ENCODE measurements around the gene MYCBP2. TPM values are rescaled to one million over a fixed set of nuclear protein-coding genes. Genes with fewer than 3 reads are reported as not detected.

Gene MYCBP2
- total RNA-seq, 1 donor, result 186 TPM

GRCh38 chr13:77093735-77094134 lies 233.2 kb downstream of the MYCBP2 start:
- no peaks in the 10 kb centered on the region for H3K4me1 ChIP-seq (ENCODE audit: insufficient read depth, low read length)
- H3K4me3 ChIP-seq (ENCODE audit: low read length), result no peak overlapping the region
- H3K9me3 ChIP-seq (ENCODE audit: low read depth, low read length), result no peaks in the 10 kb centered on the region
- H3K27me3 ChIP-seq (ENCODE audit: insufficient read depth, low read length), result no peaks in the 10 kb centered on the region

GRCh38 chr13:77084755-77085154 lies 242.1 kb downstream of the MYCBP2 start:
- Histone ChIP-seq H3K27me3 (ENCODE audit: insufficient read depth, low read length) (no peaks in the 10 kb centered on the region), H3K4me1 (ENCODE audit: insufficient read depth, low read length) (no peaks in the 10 kb centered on the region), H3K4me3 (ENCODE audit: low read length) (no peak overlapping the region), H3K9me3 (ENCODE audit: low read depth, low read length) (no peaks in the 10 kb centered on the region)

- no peaks in the 10 kb centered on the region for H3K27me3 ChIP-seq (ENCODE audit: insufficient read depth, low read length)
- H3K4me1 ChIP-seq (ENCODE audit: insufficient read depth, low read length), result no peaks in the 10 kb centered on the region
- no peak overlapping the region for H3K4me3 ChIP-seq (ENCODE audit: low read length)
- no peaks in the 10 kb centered on the region for H3K9me3 ChIP-seq (ENCODE audit: low read depth, low read length)
These were observed 246.9 kb downstream of the MYCBP2 start for GRCh38 chr13:77079902-77080413.

- H3K4me1 ChIP-seq (ENCODE audit: insufficient read depth, low read length), result peaks cover 18% of the 10 kb centered on the region
- no peaks in the 10 kb centered on the region for H3K27me3 ChIP-seq (ENCODE audit: insufficient read depth, low read length)
- H3K4me3 ChIP-seq (ENCODE audit: low read length), result no peak overlapping the region
- no peaks in the 10 kb centered on the region for H3K9me3 ChIP-seq (ENCODE audit: low read depth, low read length)
These were observed 259.4 kb downstream of the MYCBP2 start for GRCh38 chr13:77067519-77067918.

GRCh38 chr13:77065461-77066147 lies 261.3 kb downstream of the MYCBP2 start:
- Histone ChIP-seq H3K27me3 (ENCODE audit: insufficient read depth, low read length) (no peaks in the 10 kb centered on the region), H3K4me3 (ENCODE audit: low read length) (no peak overlapping the region), H3K4me1 (ENCODE audit: insufficient read depth, low read length) (peaks cover 18% of the 10 kb centered on the region), H3K9me3 (ENCODE audit: low read depth, low read length) (no peaks in the 10 kb centered on the region)

DNA sequence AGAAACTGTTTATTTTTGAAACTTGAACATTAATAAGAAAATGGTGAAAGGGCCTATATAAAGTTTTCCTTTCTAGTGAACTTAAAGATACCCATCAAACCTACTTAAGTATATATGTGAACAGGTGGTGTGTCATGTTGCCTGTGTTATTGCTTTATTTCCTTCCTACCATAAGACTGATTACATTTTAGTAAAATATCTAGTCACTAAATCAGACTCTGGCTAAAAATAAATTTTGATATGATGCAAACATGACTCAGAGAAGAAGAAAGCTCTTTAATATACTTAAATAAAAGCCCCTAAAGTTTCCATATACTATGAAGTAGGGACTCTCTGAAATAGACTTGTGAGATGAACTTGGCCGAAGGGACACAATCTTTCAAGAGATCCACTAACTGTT lies 264.8 kb downstream of the MYCBP2 start:
- no peaks in the 10 kb centered on the region for H3K9me3 ChIP-seq (ENCODE audit: low read depth, low read length)
- H3K4me3 ChIP-seq (ENCODE audit: low read length), result no peak overlapping the region
- H3K27me3 ChIP-seq (ENCODE audit: insufficient read depth, low read length), result no peaks in the 10 kb centered on the region
- peaks cover 18% of the 10 kb centered on the region for H3K4me1 ChIP-seq (ENCODE audit: insufficient read depth, low read length)

DNA sequence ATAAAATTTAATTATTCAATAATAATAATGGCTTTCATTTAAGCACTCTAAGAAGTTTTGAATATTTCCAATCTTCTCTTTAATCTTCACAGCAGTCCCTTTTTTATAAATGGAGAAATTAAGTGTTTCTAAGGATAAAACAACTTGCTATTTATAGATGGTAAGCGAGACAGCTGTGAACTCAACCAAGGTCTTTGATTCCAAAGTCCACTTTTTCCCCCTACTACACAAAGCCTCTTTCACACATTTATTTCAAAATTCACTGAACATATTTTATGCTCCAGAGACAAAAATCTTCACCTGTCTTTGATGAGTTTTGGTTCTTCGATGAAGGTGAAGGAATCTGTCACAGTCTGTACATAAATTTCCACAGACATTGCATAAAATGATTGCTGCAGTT lies 265.5 kb downstream of the MYCBP2 start:
- Histone ChIP-seq H3K27me3 (ENCODE audit: insufficient read depth, low read length) (no peaks in the 10 kb centered on the region), H3K4me1 (ENCODE audit: insufficient read depth, low read length) (peaks cover 18% of the 10 kb centered on the region), H3K4me3 (ENCODE audit: low read length) (no peak overlapping the region), H3K9me3 (ENCODE audit: low read depth, low read length) (no peaks in the 10 kb centered on the region)

DNA sequence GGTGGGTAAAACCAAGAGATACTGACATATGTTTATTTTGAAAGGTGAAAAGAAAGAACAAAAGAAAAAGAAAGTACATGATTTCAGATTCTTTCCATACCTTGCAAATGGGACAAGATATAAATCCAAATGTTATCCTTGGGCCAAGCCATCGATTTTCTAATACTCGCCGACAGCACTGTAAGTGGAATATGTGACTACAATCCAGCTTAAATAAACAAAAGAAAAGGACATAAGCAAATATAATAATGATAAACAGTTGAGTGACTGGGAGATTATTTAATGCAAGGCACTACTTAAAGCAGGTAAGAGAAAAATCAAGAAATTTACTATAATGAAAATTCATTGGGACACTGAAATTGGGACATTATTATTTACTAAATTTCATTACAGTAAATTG lies 270.0 kb downstream of the MYCBP2 start:
- Histone ChIP-seq H3K27me3 (ENCODE audit: insufficient read depth, low read length) (no peaks in the 10 kb centered on the region), H3K4me1 (ENCODE audit: insufficient read depth, low read length) (no peaks in the 10 kb centered on the region), H3K4me3 (ENCODE audit: low read length) (no peak overlapping the region), H3K9me3 (ENCODE audit: low read depth, low read length) (no peaks in the 10 kb centered on the region)

DNA sequence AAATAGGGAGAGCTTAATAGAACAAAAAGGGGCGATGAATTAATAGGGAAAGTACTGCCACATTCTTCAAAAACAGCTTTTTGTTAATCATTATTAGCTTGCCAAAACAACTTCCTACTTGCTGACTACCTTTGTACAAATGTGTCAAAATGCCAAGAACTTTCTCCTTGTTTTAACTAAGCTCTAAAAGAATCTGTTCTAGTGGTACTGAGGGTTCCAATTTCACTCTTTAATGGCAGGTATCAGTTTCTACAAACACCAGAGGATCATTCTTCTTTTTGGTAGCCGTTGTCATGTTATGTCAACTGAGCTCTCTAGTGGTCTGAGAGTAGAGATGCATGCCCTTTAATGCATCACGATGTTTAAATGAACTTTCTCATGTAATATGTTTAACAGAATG lies 270.5 kb downstream of the MYCBP2 start:
- Histone ChIP-seq H3K4me1 (ENCODE audit: insufficient read depth, low read length) (no peaks in the 10 kb centered on the region), H3K9me3 (ENCODE audit: low read depth, low read length) (no peaks in the 10 kb centered on the region), H3K27me3 (ENCODE audit: insufficient read depth, low read length) (no peaks in the 10 kb centered on the region), H3K4me3 (ENCODE audit: low read length) (no peak overlapping the region)

GRCh38 chr13:77055158-77055557 lies 271.7 kb downstream of the MYCBP2 start:
- Histone ChIP-seq H3K9me3 (ENCODE audit: low read depth, low read length) (no peaks in the 10 kb centered on the region), H3K27me3 (ENCODE audit: insufficient read depth, low read length) (no peaks in the 10 kb centered on the region), H3K4me1 (ENCODE audit: insufficient read depth, low read length) (no peaks in the 10 kb centered on the region), H3K4me3 (ENCODE audit: low read length) (no peak overlapping the region)

GRCh38 chr13:77053192-77053591 lies 273.7 kb downstream of the MYCBP2 start:
- H3K4me3 ChIP-seq (ENCODE audit: low read length), result no peak overlapping the region
- no peaks in the 10 kb centered on the region for H3K27me3 ChIP-seq (ENCODE audit: insufficient read depth, low read length)
- peaks cover 14% of the 10 kb centered on the region for H3K4me1 ChIP-seq (ENCODE audit: insufficient read depth, low read length)
- no peaks in the 10 kb centered on the region for H3K9me3 ChIP-seq (ENCODE audit: low read depth, low read length)

DNA sequence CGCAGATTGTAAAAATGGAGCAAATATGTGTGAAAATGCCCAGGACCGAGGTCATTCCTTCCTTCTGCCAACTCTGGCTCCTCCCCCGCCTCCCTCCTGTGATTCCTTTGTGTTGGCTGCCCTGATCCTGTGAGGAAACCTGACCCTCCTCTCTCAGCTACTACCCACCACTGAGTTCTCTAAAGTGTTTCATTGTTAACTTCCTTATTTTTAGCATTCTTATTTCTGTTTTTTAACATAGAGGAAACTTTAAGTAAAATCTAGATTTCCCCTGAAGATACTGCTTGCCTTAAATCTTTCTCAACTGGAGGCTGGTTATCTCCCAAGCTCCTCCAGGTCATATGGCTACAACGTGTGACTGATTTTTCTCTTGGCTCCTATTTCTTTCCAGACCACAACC lies 278.2 kb downstream of the MYCBP2 start:
- Histone ChIP-seq H3K9me3 (ENCODE audit: low read depth, low read length) (no peaks in the 10 kb centered on the region), H3K4me3 (ENCODE audit: low read length) (no peak overlapping the region), H3K4me1 (ENCODE audit: insufficient read depth, low read length) (peaks cover 14% of the 10 kb centered on the region), H3K27me3 (ENCODE audit: insufficient read depth, low read length) (no peaks in the 10 kb centered on the region)

GRCh38 chr13:77047649-77048343 lies 279.1 kb downstream of the MYCBP2 start:
- H3K9me3 ChIP-seq (ENCODE audit: low read depth, low read length), result no peaks in the 10 kb centered on the region
- no peak overlapping the region for H3K4me3 ChIP-seq (ENCODE audit: low read length)
- H3K4me1 ChIP-seq (ENCODE audit: insufficient read depth, low read length), result peaks cover 14% of the 10 kb centered on the region
- no peaks in the 10 kb centered on the region for H3K27me3 ChIP-seq (ENCODE audit: insufficient read depth, low read length)

DNA sequence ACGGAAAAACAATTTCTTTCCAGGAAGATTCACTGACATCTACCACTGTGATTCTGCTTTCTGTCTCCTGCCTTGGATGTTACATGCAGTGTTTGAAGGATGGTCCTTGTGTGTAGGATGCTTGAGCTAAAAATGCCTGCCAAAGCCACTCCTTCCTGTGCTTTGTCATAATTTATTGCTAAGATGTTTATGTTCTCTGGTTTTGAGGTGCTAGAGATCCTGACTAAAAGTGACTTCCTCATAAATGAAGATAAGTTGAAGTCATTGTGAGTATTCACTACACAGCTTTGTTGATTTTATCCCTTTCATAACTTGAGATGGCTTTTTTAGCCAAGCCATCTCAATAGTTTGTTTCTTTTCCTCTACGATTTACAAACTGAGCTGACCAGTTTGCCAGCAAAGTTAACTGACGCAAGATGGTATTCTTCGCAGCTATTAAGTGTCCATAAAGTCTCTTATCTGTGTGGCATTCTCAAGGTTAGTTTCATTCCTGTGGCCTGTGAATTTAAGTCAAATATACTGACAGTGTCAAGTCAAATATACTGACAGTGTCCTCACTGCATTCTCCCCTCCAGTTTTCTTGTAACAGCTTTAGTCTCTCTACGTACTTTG lies 284.2 kb downstream of the MYCBP2 start:
- H3K27me3 ChIP-seq (ENCODE audit: insufficient read depth, low read length), result no peaks in the 10 kb centered on the region
- H3K4me1 ChIP-seq (ENCODE audit: insufficient read depth, low read length), result no peaks in the 10 kb centered on the region
- no peak overlapping the region for H3K4me3 ChIP-seq (ENCODE audit: low read length)
- H3K9me3 ChIP-seq (ENCODE audit: low read depth, low read length), result no peaks in the 10 kb centered on the region

DNA sequence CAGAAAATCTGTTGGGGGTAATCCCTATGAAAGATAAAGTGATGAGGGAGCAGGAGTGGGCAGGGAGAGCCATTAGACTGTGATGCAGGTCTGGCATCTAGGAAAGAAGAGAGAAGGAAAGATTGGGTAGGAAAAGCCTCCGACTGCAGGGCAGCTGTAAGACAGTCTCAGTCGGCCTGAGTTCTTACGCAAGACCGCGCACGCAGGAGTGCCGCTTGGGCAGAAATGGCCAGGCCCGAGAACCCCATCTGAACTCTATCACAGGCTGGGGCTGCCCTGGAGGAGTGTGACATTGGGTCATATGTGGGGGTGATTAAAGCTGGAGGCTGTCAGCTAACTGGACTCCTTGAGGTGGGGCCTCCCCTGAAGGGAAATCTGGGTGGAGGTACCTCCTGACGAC lies 286.1 kb downstream of the MYCBP2 start:
- H3K9me3 ChIP-seq (ENCODE audit: low read depth, low read length), result no peaks in the 10 kb centered on the region
- no peak overlapping the region for H3K4me3 ChIP-seq (ENCODE audit: low read length)
- H3K4me1 ChIP-seq (ENCODE audit: insufficient read depth, low read length), result no peaks in the 10 kb centered on the region
- no peaks in the 10 kb centered on the region for H3K27me3 ChIP-seq (ENCODE audit: insufficient read depth, low read length)

All from mononuclear cell (primary cell).